22Rv1 (cell line): ENCODE results near the gene LUZP4.

Experiments used
- CTCF ChIP-seq: fragments of 450-650 bp; IDR thresholded peaks from 2 replicates; pipeline ENCODE4 v1.5.1; 2017; ENCODE audit warnings: mild to moderate bottlenecking
- ZFX ChIP-seq: fragments of 450-650 bp; IDR thresholded peaks from 2 replicates; pipeline ENCODE4 v1.6.1; 2017; ENCODE audit warnings: antibody characterized with exemption, borderline replicate concordance

DNA sequence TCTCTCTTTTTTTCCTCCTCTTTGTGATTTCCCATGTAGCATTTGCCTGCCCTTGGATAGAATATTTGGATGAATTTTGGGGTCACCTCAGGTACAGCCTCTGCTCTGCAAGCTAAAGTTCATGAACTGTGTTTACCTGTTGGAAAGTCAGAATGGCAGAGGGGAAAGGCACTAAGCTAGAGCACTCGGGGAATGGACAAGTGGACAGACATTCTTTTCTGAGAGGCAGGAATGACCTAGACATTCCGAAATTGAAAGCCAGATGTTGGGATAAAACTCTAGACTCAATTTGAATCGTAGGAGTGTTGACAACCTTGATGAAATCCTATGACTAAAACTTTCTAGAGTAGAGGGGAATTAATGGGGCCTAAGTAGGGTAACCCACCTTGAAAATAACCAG lies 56.1 kb downstream of the LUZP4 start:
- TF ChIP-seq CTCF (no peak), ZFX (no peak)
